Activated naive CD8-positive, alpha-beta T cell (primary cell): ENCODE measurements around the gene TMED5.
"Not testable (repeated sequence)": the region's sequence is repeated elsewhere in the genome, so short reads cannot be mapped to it uniquely, and the experiment has no call there.

ENCODE experiments used
- H3K27ac Mint-ChIP-seq: one replicate; pipeline ENCODE4 v1.8.0; 2021; ENCODE audit warnings: mixed read lengths
- H3K27me3 Mint-ChIP-seq: one replicate; pipeline ENCODE4 v1.8.0; 2021; ENCODE audit warnings: mixed read lengths
- H3K36me3 Mint-ChIP-seq: one replicate; pipeline ENCODE4 v1.8.0; 2021; ENCODE audit warnings: mixed read lengths
- H3K4me1 Mint-ChIP-seq: one replicate; pipeline ENCODE4 v1.8.0; 2021; ENCODE audit warnings: low read depth, mixed read lengths
- H3K4me3 Mint-ChIP-seq: one replicate; pipeline ENCODE4 v1.8.0; 2021; ENCODE audit warnings: mild to moderate bottlenecking, mixed read lengths
- H3K9me3 Mint-ChIP-seq: one replicate; pipeline ENCODE4 v1.8.0; 2021; ENCODE audit warnings: low read depth, mixed read lengths

TMED5 gene

DNA sequence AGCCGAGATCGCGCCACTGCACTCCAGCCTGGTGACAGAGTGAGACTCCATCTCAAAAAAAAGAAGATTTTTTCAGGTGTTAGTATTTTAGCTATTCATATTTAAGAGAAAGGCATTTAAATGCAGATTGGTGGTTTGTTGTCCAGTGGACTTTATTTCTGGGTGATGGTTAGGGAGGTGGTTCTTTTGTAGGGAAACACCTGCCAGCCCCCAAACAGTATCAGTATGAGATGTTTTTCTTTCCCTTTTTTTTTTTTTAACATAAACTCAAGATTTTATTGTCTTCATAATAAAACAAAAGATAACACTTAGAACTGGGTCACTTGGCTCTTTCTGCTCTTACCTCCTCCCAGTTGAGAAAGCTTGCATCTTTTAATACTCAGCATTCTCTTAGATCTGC lies 10.2 kb upstream of the TMED5 start:
- no peaks in the 10 kb centered on the region for H3K27me3 Mint-ChIP-seq
- H3K36me3 Mint-ChIP-seq, result peaks cover 16% of the 10 kb centered on the region

DNA sequence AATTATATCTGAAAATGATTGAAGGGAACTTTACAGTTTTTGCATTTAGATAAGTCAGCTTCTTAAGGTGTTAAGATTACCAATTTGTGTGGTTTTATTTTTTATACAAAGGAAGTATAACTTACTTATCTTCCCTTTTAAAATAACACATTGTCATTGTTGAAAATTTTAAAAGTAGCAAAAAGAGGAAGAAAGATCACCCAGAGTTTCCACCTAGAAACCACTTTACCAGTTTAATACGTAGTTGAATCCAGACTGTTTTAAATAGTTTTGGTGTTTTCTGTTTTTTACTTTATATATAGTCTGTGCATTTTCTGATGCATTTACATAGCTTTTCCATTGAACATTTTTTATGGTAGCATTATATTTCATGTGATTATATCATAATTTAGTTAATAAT lies 6.5 kb upstream of the TMED5 start:
- H3K27me3 Mint-ChIP-seq, result no peaks in the 10 kb centered on the region
- H3K4me3 Mint-ChIP-seq, result no peak overlapping the region
- H3K36me3 Mint-ChIP-seq, result peaks cover 16% of the 10 kb centered on the region
- H3K4me1 Mint-ChIP-seq, result peaks cover 13% of the 10 kb centered on the region
- no peak overlapping the region for H3K27ac Mint-ChIP-seq
- no peaks in the 10 kb centered on the region for H3K9me3 Mint-ChIP-seq

More for the DNA sequence above, 10.2 kb upstream of the TMED5 start:
- Mint-ChIP-seq H3K4me3 (no peak overlapping the region), H3K9me3 (no peaks in the 10 kb centered on the region), H3K27ac (no peak overlapping the region), H3K4me1 (peaks cover 3% of the 10 kb centered on the region)

DNA sequence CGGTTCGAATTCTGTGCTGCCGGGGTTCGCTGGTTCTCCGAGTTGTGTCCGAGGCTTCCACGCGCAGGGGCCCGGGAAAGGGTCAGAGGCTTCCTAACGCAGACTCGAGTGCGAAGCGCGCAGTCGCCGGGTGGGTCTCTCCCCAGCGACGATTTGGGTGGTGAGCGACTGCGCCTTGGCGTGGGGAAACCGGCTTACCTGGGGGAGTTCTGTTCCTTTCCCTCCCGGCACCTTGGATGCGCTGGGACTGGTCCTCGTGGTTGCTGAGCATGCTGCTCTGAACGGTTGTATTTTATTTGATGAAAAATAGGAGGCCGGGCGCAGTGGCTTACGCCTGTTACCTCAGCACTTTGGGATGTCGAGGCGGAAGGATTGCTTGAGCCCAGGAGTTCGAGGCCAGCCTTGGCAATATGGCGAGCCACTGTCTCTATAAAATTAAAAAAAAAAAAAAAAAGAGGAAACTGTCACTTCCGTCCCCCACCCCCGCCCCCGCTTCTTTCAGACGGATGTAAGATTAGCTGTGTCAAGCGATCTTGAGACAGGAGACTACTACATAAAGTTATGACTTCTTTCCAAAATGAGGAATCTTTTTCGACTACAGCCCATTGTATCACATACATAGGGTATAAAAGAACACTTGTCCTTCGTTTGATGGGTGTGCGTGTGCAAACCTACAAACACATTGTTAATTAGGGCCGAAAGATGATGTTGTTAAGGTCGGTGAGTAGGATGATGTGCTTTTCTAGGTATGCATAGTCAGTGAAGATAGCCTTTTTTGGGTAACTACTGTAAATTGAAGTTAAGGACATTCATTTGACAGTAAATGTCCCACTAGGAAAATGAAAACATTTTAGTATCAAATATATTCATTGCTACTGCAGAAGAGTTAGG lies 755 bp upstream of the TMED5 start, which contains the start of gene CCDC18:
CCDC18 (plus strand) TSS at position 2 of the 891 bp plus-strand sequence. CDS start 2,638 bp downstream, outside the sequence.
- H3K27me3 Mint-ChIP-seq, result no peaks in the 10 kb centered on the region
- H3K36me3 Mint-ChIP-seq, result peaks cover 12% of the 10 kb centered on the region
- peaks cover 44% of the 10 kb centered on the region for H3K4me1 Mint-ChIP-seq
- H3K27ac Mint-ChIP-seq, result peak within 1 kb of the TSS; percentile 98
- no peaks in the 10 kb centered on the region for H3K9me3 Mint-ChIP-seq
- H3K4me3 Mint-ChIP-seq, result peak within 1 kb of the TSS; percentile 95

DNA sequence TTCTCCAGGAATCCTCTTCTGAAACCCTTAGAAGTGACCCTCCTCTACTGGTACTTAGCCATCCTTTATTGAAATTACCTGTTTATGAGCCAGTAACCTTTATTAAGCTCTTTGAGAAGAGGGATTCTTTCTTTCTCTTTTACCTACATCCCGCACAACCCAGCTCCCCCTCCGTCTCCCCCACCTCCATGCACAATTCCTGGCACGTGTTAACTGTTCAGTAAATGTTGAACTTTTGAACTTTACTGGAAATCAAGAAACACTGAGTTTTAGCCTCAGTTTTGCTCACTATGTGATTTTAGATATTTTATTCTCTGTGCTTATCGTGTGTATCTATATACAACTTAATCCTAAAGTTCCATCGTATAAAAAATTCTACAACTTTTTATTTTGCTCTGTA lies 1.8 kb downstream of the TMED5 start:
- H3K9me3 Mint-ChIP-seq, result no peaks in the 10 kb centered on the region
- H3K36me3 Mint-ChIP-seq, result peaks cover 15% of the 10 kb centered on the region
- peak overlapping the region; percentile 41 for H3K27ac Mint-ChIP-seq
- peaks cover 55% of the 10 kb centered on the region for H3K4me1 Mint-ChIP-seq
- peak overlapping the region; percentile 95 for H3K4me3 Mint-ChIP-seq
- no peaks in the 10 kb centered on the region for H3K27me3 Mint-ChIP-seq

DNA sequence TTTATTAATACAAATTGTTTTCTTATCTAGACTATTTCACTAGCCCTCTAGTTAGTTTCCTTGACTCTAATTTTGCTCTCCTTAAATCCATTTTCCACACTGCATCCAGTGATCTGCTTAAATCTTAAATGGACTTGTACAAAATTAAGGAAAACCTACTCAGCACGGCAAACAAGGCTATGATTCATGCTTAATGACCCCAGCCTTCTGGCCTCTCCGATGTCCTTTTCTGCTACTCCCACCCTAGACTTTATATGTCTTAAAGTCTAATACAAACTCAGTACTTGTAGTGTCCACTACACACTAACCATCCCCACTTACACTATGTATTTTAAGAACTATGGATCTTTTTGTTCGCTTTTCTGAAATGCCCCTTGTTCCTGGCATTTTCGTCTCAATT lies 2.2 kb downstream of the TMED5 start:
- H3K27ac Mint-ChIP-seq, result no peak overlapping the region
- peak overlapping the region; percentile 95 for H3K4me3 Mint-ChIP-seq
- H3K9me3 Mint-ChIP-seq, result no peaks in the 10 kb centered on the region
- peaks cover 16% of the 10 kb centered on the region for H3K36me3 Mint-ChIP-seq
- peaks cover 59% of the 10 kb centered on the region for H3K4me1 Mint-ChIP-seq
- H3K27me3 Mint-ChIP-seq, result no peaks in the 10 kb centered on the region

DNA sequence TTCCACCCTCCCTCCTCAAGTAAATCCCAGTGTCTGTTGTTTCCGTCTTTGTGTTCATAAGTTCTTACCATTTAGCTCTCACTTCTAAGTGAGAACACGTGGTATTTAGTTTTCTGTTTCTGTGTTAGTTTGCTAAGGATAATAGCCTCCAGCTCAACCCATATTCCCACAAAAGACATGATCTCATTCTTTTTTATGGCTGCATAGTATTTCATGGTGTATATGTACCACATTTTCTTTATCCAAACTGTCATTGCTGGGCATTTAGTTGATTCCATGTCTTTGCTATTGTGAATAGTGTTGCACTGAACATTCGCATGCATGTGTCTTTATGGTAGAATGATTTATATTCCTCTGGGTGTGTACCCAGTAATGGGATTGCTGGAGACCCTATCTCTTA lies 5.6 kb downstream of the TMED5 start:
- peak overlapping the region; percentile 1 for H3K4me3 Mint-ChIP-seq
- H3K27ac Mint-ChIP-seq, H3K27me3 Mint-ChIP-seq, H3K9me3 Mint-ChIP-seq: not testable (repeated sequence)
- H3K36me3 Mint-ChIP-seq, result peaks cover 23% of the 10 kb centered on the region
- H3K4me1 Mint-ChIP-seq, result peaks cover 68% of the 10 kb centered on the region

DNA sequence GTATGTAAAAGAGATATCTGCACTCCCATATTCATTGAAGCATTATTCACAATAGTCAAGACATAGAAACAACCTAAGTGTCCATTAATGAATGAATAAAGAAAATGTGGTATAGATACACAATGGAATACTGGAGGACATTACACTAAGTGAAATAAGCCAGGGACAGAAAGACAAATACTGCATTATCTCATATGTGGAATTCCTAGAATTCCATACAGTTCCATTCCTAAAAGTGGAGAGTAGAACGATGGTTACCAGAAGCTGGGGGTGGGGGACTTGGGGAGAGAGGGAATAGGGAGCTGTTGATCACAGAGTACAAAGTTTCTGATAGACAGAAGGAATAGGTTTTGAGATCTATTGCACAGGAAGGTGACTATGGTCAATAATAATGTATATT lies 7.4 kb downstream of the TMED5 start:
- Mint-ChIP-seq H3K27me3 (no peaks in the 10 kb centered on the region), H3K4me1 (peaks cover 68% of the 10 kb centered on the region), H3K9me3 (no peaks in the 10 kb centered on the region), H3K27ac (no peak overlapping the region), H3K36me3 (peaks cover 27% of the 10 kb centered on the region), H3K4me3 (peak overlapping the region; percentile 57)

DNA sequence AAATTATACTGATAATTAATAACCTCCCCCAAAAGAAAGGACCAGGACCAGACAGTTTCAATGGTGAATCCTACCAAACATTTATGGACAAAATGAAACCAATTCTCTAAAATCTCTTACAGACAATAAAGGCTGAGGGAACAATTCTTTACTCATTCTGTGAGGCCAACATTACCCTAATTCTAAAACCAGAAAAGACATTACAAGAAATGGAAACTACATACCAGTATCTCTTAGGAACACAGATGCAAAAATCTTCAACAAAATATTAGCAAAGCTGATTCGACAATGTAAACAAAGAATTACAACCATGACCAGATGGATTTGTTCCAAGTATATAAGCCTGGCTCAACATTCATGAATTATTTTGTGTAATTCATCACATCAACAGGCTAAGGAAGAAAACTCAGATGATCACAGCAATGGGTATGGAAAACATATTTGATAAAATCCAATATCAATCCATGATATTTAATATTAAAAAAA lies 8.6 kb downstream of the TMED5 start:
- Mint-ChIP-seq H3K27me3 (no peaks in the 10 kb centered on the region), H3K27ac (peak overlapping the region; percentile 79), H3K4me1 (peaks cover 61% of the 10 kb centered on the region), H3K9me3 (no peaks in the 10 kb centered on the region), H3K4me3 (peak overlapping the region; percentile 85), H3K36me3 (peaks cover 29% of the 10 kb centered on the region)

DNA sequence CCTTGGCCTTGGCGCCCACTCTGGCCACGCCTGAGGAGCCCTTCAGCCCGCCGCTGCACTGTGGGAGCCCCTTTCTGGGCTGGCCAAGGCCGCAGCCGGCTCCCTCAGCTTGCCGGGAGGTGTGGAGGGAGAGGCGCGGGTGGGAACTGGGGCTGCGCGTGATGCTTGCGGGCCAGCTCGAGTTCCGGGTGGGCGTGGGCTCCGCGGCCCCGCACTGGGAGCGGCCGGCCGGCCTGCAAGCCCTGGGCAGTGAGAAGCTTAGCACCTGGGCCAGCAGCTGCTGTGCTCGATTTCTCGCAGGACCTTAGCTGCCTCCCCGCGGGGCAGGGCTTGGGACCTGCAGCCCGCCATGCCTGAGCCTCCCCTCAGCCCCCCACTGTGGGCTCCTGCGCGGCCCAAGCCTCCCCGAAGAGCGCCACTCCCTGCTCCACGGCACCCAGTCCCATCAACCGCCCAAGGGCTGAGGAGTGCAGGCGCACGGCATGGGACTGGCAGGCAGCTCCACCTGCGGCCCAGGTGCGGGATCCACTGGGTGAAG lies 10.0 kb downstream of the TMED5 start:
- Mint-ChIP-seq H3K4me1 (peaks cover 58% of the 10 kb centered on the region), H3K36me3 (peaks cover 36% of the 10 kb centered on the region)
- H3K27me3 Mint-ChIP-seq, H3K4me3 Mint-ChIP-seq, H3K9me3 Mint-ChIP-seq, H3K27ac Mint-ChIP-seq: not testable (repeated sequence)

DNA sequence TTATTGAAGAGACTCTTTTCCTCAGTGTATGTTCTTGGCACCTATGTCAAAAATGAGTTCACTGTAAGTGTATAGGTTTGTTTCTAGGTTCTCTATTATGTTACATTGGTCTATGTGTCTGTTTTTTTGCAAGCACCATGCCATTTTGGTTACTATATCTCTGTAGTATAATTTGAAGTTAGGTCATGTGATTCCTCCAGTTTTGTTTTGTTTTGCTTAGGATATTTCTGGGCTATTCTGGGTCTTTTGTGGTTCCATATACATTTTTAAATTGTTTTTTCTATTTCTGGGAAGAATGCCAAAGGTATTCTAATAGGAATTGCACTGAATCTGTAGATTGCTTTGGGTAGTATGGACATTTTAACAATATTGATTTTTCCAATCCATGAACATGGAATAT lies 13.2 kb downstream of the TMED5 start:
- Mint-ChIP-seq H3K36me3 (peaks cover 28% of the 10 kb centered on the region), H3K27ac (no peak overlapping the region), H3K4me3 (no peak overlapping the region), H3K27me3 (no peaks in the 10 kb centered on the region), H3K4me1 (peaks cover 48% of the 10 kb centered on the region), H3K9me3 (peaks cover 7% of the 10 kb centered on the region)

DNA sequence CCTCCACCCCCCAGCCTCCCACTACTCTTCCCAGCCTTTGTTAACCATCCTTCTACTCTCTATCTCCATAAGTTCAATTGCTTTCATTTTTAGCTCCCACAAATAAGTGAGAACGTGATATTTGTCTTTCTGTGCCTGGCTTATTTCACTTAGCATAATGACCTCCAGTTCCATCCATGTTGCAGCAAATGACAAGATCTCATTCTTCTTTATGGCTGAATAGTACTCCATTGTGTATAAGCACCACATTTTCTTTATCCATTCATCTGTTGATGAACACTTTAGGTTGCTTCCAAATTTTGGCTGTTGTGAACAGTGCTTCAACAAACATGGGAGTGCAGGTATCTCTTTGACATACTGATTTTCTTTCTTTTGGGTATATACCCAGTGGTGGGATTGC lies 14.3 kb downstream of the TMED5 start:
- not testable (repeated sequence) for H3K9me3 Mint-ChIP-seq, H3K27ac Mint-ChIP-seq, H3K27me3 Mint-ChIP-seq, H3K4me3 Mint-ChIP-seq
- peaks cover 27% of the 10 kb centered on the region for H3K36me3 Mint-ChIP-seq
- H3K4me1 Mint-ChIP-seq, result peaks cover 47% of the 10 kb centered on the region

DNA sequence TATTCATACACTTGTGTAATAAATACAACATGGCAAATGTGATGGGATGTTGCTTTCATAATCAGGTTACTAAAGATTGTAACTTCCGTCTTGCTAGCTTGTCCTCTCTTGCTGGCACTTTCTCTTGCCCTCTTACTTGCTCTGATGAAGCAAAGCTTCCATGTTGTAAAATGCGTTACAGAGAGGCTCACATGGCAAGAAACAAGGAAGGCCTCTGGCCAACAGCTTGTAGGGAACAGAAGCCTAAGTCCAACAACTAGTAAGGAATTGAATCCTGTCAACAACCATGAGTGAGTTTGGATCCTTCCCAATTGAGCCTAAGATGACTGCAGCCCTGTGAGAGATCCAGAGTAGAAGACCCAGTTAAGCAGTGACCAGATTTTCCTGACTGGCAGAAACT lies 15.4 kb downstream of the TMED5 start:
- Mint-ChIP-seq H3K27me3 (no peaks in the 10 kb centered on the region), H3K9me3 (peaks cover 7% of the 10 kb centered on the region), H3K4me1 (peaks cover 46% of the 10 kb centered on the region), H3K27ac (no peak overlapping the region), H3K36me3 (peaks cover 24% of the 10 kb centered on the region), H3K4me3 (no peak overlapping the region)

DNA sequence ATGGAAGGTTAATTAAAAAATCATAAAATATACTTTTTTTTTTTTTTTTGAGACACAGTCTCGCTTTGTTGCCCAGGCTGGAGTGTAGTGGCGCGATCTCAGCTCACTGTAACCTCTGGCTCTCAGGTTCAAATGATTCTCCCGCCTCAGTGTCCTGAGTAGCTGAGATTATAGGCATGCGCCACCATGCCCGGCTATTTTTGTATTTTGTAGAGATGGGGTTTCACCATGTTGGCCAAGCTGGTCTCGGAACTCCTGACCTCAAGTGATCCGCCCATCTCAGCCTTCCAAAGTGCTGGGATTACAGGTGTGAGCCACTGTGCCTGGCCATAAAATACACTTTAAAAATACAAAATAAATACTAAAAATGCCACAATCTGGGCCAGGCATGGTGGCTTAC lies 16.9 kb downstream of the TMED5 start:
- Mint-ChIP-seq H3K36me3 (peaks cover 16% of the 10 kb centered on the region), H3K4me1 (peaks cover 34% of the 10 kb centered on the region)
- H3K27me3 Mint-ChIP-seq, H3K9me3 Mint-ChIP-seq, H3K27ac Mint-ChIP-seq, H3K4me3 Mint-ChIP-seq: not testable (repeated sequence)

DNA sequence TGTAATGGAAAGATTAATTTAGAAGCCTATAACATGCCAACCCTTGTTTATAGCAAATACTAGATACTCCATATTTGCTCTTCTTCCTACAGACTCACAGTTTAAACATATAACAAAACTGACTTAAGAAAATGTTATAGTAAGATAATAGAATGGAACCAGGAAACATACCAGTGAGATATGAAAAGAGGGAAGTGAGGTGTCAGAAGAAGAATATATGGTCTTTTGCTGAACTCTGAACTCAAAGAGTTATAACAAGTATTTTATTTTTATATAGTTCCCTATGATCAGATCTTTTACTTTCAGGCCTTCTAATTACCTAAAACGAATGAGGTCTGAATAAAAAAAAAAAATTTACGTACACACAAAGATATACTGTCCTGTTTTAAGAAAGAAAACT lies 20.9 kb downstream of the TMED5 start:
- H3K4me3 Mint-ChIP-seq, result no peak overlapping the region
- H3K27me3 Mint-ChIP-seq, result no peaks in the 10 kb centered on the region
- peaks cover 4% of the 10 kb centered on the region for H3K36me3 Mint-ChIP-seq
- H3K4me1 Mint-ChIP-seq, result peaks cover 29% of the 10 kb centered on the region
- no peaks in the 10 kb centered on the region for H3K9me3 Mint-ChIP-seq
- no peak overlapping the region for H3K27ac Mint-ChIP-seq

DNA sequence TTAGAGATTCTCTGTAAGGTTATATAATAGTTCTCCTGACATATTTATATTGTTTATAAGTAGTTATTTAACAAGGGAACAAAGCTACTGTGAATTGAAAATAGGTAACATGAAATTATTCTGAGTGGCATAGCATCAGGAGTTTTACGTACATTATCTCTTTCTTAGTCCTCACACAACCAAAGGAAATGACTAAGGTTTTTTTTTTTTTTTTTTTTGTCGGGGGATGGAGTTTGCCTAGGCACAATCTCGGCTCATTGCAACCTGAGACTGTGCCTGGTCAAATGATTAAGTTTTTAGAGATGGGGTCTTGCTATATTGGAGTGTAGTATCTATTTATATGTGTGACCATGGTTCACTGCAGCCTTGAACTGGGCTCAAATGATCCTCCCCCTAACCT lies 24.9 kb downstream of the TMED5 start:
- H3K27ac Mint-ChIP-seq, result peak overlapping the region; percentile 68
- H3K9me3 Mint-ChIP-seq, result no peaks in the 10 kb centered on the region
- peaks cover 5% of the 10 kb centered on the region for H3K36me3 Mint-ChIP-seq

More for the DNA sequence above, 24.9 kb downstream of the TMED5 start:
- Mint-ChIP-seq H3K4me1 (peaks cover 14% of the 10 kb centered on the region), H3K27me3 (no peaks in the 10 kb centered on the region), H3K4me3 (no peak overlapping the region)
